GM13976 (cell line): ENCODE data around the gene KCNAB2.
"Not testable (repeated sequence)": the region's sequence is repeated elsewhere in the genome, so short reads cannot be mapped to it uniquely, and the experiment has no call there.

Source experiments
- DNase-seq: peaks from one replicate; pipeline ENCODE4 v3.0.0; 2012; ENCODE audit warnings: low spot score
- CTCF ChIP-seq: IDR thresholded peaks from 2 replicates; pipeline ENCODE4 v1.5.1; 2012; ENCODE audit warnings: borderline replicate concordance, mild to moderate bottlenecking; ENCODE audit not compliant: insufficient read depth; ENCODE audit errors: extremely low read depth, missing control alignments, control extremely low read depth
- in situ Hi-C: fragments of 300-500 bp; cut with MboI; formaldehyde crosslinking; loops from one replicate; pipeline ENCODE4 v1.12.0; 2022; ENCODE audit warnings: low sequenced_read_pairs, mixed read lengths, inconsistent platforms; ENCODE audit not compliant: unreplicated experiment

Gene KCNAB2

DNA sequence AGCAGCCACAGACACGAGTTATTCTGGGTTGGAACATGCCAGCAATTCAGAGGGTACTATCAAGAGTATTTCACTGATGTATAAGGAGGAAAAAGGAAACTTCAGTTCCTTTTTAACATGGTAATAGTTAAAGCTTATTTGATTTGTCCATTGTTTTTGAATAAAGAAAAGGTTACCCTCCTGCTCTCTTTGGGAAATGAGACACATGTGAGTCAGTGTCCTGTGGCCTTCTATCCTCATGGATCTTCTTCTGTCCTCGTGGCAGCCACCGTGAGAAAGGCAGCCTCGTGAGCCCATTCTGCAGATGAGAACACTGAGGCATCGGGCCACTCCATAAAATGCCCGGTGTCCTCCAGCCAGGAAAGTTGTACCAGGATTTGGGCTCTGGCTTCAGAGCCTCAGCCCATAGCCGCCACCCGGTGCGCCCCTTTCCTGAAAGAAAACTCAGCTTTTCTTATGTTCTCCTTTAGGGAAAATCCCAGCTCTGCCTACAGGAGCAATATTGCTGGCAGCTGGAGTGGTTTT lies 24.8 kb downstream of the KCNAB2 start:
- DNase-seq, result no peak
- in situ Hi-C loops, result no loop called here
- no peak for TF ChIP-seq CTCF

GRCh38 chr1:6071219-6071618 lies 25.5 kb downstream of the KCNAB2 start:
- no peak for DNase-seq
- in situ Hi-C loops, result no loop called here
- no peak for TF ChIP-seq CTCF

- TF ChIP-seq CTCF, result no peak
Measured at GRCh38 chr1:6072774-6073479, 27.2 kb downstream of the KCNAB2 start.

GRCh38 chr1:6073480-6074053 lies 27.9 kb downstream of the KCNAB2 start:
- TF ChIP-seq CTCF, result no peak
- in situ Hi-C loops, result no loop called here
- no peak for DNase-seq

More at GRCh38 chr1:6072774-6073479, 27.2 kb downstream of the KCNAB2 start:
- in situ Hi-C loops, result no loop called here
- no peak for DNase-seq

- DNase-seq, result no peak
- in situ Hi-C loops, result no loop called here
- no peak for TF ChIP-seq CTCF
Measured at GRCh38 chr1:6074192-6074901, 28.7 kb downstream of the KCNAB2 start.

GRCh38 chr1:6075748-6076147 lies 30.1 kb downstream of the KCNAB2 start:
- TF ChIP-seq CTCF, result no peak
- in situ Hi-C loops, result no loop called here
- no peak for DNase-seq

DNA sequence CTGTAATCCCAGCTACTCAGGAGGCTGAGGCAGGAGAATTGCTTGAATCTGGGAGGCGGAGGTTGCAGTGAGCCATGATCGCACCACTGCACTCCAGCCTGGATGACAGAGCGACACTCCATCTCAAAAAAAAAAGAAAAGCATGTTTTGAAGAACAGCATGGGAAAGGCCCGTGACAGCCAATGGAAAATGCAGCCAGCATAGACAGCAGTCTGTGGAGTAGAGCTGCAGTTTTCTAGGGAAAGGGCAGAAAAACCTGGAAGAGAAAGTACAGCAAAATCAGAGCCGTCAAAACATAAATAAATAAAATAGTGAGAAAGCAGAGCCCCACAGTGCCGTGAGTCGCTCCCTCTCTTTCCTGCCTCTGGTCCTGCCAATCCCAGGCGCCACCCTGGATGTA lies 31.4 kb downstream of the KCNAB2 start:
- DNase-seq, in situ Hi-C loops: not testable (repeated sequence)
